Chondrocyte (in vitro differentiated cells): ENCODE data around the gene ARF6. TPM values are rescaled to one million over a fixed set of nuclear protein-coding genes. Genes with fewer than 3 reads are reported as not detected.

ENCODE experiments used
- DNase-seq: peaks from one replicate; pipeline ENCODE4 v3.0.0; 2021; ENCODE audit warnings: mixed read lengths, low spot score
- H3K27ac Mint-ChIP-seq: one replicate; pipeline ENCODE4 v1.8.0; 2021; ENCODE audit warnings: mild to moderate bottlenecking, moderate library complexity, mixed read lengths; ENCODE audit not compliant: unreplicated experiment
- H3K27me3 Mint-ChIP-seq: 2 replicates; pipeline ENCODE4 v1.8.0; 2021; ENCODE audit warnings: low read depth, mixed read lengths
- H3K36me3 Mint-ChIP-seq: 2 replicates; pipeline ENCODE4 v1.8.0; 2021; ENCODE audit warnings: low read depth, mixed read lengths
- H3K4me1 Mint-ChIP-seq: 2 replicates; pipeline ENCODE4 v1.8.0; 2021; ENCODE audit warnings: low read depth, mild to moderate bottlenecking, mixed read lengths
- H3K4me3 Mint-ChIP-seq: one replicate; pipeline ENCODE4 v1.8.0; 2021; ENCODE audit warnings: mild to moderate bottlenecking, moderate library complexity, mixed read lengths; ENCODE audit not compliant: unreplicated experiment
- H3K9me3 Mint-ChIP-seq: 2 replicates; pipeline ENCODE4 v1.8.0; 2021; ENCODE audit warnings: low read depth, mixed read lengths
- CTCF ChIP-seq: fragments of 200-600 bp; sonication (generic); IDR thresholded peaks from 2 replicates; pipeline ENCODE4 v1.5.0; 2021; ENCODE audit warnings: antibody characterized with exemption, mild to moderate bottlenecking, moderate library complexity
- long read RNA-seq: library from polyadenylated mRNA; stranded (forward); transcript quantifications from one replicate; pipeline ENCODE4 v2.0.0, GENCODE V29; 2021
- total RNA-seq: library from RNA; stranded (reverse); gene quantifications from 3 replicates; pipeline ENCODE4 v1.2.1, GENCODE V29; 2021

The ARF6 gene
- 53.2 to 55.3 TPM (median 54.4 TPM) in 3 replicates for total RNA-seq
- long read RNA-seq, transcript ARF6-201 (2 exons, 3,865 nt): major isoform, 230 of 316 reads
- long read RNA-seq, partial matches to known transcripts: 0 of 316 reads
- long read RNA-seq, other reads (novel, unspliced or antisense): 86 of 316 reads

DNA sequence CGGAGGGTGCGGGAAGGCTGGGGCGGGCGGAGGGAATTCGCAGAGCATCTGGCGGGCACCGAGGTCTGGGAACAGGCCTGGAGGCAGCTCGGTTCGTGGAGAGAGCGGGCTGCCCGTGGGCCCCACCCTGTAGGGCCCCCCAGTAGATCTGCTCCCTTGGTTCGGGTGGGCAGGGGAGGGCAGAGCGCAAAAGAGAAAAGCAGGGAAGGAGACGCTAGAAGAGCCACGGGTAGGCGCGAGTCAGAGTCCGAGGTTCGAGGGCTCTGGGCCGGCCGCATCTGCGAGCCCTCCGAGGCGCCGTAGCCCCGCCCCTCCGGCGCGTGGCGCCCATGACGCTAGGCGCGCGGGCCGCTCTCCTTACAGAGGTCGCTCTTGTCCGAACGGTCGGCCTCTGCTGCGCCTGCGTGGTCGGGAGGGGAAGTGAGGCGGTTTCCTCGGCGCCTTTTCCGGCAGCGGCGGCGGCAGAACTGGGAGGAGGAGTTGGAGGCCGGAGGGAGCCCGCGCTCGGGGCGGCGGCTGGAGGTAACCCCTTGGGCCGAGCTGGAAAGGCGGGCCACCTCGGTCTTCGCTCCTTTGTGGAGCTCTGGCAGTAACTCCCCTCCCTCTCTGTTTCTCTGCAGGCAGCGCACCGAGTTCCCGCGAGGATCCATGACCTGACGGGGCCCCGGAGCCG, at the start of gene ARF6:
TSS of gene ARF6 (plus strand) at position 447 of the 673 bp plus-strand sequence. CDS start 655 bp downstream, outside the sequence.
- no peaks in the 10 kb centered on the region for H3K9me3 Mint-ChIP-seq
- DNase-seq: peak; percentile 100
- TF ChIP-seq CTCF: no peak
- peak within 1 kb of the TSS; percentile 92 for H3K4me3 Mint-ChIP-seq
- H3K27me3 Mint-ChIP-seq: no peaks in the 10 kb centered on the region
- peak within 1 kb of the TSS; percentile 100 for H3K27ac Mint-ChIP-seq
- H3K4me1 Mint-ChIP-seq: peaks cover 43% of the 10 kb centered on the region
- H3K36me3 Mint-ChIP-seq: peaks cover 22% of the 10 kb centered on the region

DNA sequence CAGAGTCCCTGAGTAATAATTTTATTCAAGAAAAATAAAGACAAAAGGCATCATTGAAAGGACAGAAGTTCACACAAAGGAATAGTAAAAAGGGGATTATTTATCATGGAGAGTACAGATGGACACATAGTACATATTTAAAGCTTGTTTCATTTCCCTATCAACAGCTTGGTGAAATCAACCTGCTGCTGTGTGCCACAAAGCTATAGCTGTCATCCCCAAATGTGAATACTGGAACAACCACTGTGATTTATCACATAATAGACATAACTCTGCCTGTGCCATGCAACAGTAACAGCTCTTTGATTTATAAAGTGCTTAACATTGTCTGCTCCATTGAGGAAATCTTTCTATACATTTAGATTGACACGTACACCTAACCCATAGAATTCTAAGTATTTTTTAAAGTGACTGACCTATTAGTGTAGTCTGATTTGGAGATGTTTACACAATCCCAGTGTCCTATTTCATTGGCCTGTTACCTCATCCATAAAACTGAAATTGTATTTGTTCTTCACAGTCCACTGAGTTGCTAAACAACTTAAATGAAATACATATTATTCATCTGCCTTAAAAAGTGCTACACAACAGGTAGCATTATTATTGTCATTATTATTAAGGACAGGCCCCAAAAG, 43.6 kb upstream of the ARF6 start:
- H3K9me3 Mint-ChIP-seq: no peaks in the 10 kb centered on the region
- no peaks in the 10 kb centered on the region for H3K27me3 Mint-ChIP-seq
- H3K4me1 Mint-ChIP-seq: peaks cover 26% of the 10 kb centered on the region
- H3K4me3 Mint-ChIP-seq: no peak overlapping the region
- no peak for DNase-seq
- peak overlapping the region; percentile 1 for H3K27ac Mint-ChIP-seq
- H3K36me3 Mint-ChIP-seq: peaks cover 13% of the 10 kb centered on the region
- no peak for TF ChIP-seq CTCF

DNA sequence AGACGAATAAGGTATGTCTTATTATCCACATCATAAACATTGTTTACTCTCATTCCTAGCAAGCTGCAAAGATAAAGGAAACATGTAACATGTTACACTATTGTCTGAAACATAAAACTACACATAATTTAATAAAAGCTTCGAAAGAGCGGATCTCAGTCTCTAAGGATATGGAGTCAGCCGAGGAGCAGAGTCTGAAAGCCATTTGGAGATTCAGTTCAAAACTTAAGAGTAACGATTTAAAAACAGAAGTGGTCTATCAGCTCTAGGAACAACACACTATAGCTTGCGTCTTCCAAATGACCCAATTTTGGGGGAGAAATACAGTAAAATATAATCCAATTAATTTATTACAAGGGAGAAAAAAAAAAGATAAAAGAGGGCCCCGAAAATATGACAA, 41.1 kb upstream of the ARF6 start:
- H3K27me3 Mint-ChIP-seq: no peaks in the 10 kb centered on the region
- no peaks in the 10 kb centered on the region for H3K9me3 Mint-ChIP-seq
- TF ChIP-seq CTCF: no peak
- peak overlapping the region; percentile 95 for H3K27ac Mint-ChIP-seq
- peaks cover 26% of the 10 kb centered on the region for H3K4me1 Mint-ChIP-seq
- H3K36me3 Mint-ChIP-seq: peaks cover 6% of the 10 kb centered on the region
- DNase-seq: no peak
- peak overlapping the region; percentile 95 for H3K4me3 Mint-ChIP-seq

- Mint-ChIP-seq H3K9me3 (no peaks in the 10 kb centered on the region), H3K36me3 (peaks cover 6% of the 10 kb centered on the region), H3K4me3 (peak within 1 kb of the TSS; percentile 95), H3K4me1 (peaks cover 30% of the 10 kb centered on the region), H3K27ac (peak within 1 kb of the TSS; percentile 95), H3K27me3 (no peaks in the 10 kb centered on the region)
- no peak for DNase-seq
- peak; percentile 98 for TF ChIP-seq CTCF
These were observed 40.4 kb upstream of the ARF6 start, which contains the start of gene NEMF for GRCh38 chr14:49852301-49853157. Gene NEMF, minus strand, starts transcription at chr14:49852788. Its CDS starts 35 bp downstream, at chr14:49852753.

- H3K4me3 Mint-ChIP-seq: peak overlapping the region; percentile 95
- H3K27me3 Mint-ChIP-seq: no peaks in the 10 kb centered on the region
- no peak for TF ChIP-seq CTCF
- H3K36me3 Mint-ChIP-seq: peaks cover 6% of the 10 kb centered on the region
- no peak for DNase-seq
- no peaks in the 10 kb centered on the region for H3K9me3 Mint-ChIP-seq
- H3K4me1 Mint-ChIP-seq: peaks cover 34% of the 10 kb centered on the region
- H3K27ac Mint-ChIP-seq: peak overlapping the region; percentile 95
These were observed 39.8 kb upstream of the ARF6 start for GRCh38 chr14:49853158-49853477.
